K562 (cell line): Measurements from ENCODE around the gene ZDHHC14. TPM values are rescaled to one million over a fixed set of nuclear protein-coding genes. Genes with fewer than 3 reads are reported as not detected.

Experiments used
- DDX20 ChIP-seq: fragments of 450-650 bp; IDR thresholded peaks from 2 replicates; pipeline ENCODE4 v1.6.1; 2016; ENCODE audit warnings: missing genetic modification characterization, low read depth, mild to moderate bottlenecking, missing compliant biosample characterization, moderate library complexity
- HMG20B ChIP-seq: fragments of 250-450 bp; sonication (Bioruptor Pico); IDR thresholded peaks from 2 replicates; pipeline ENCODE4 v1.5.0; 2021; ENCODE audit warnings: mild to moderate bottlenecking
- MXI1 ChIP-seq: IDR thresholded peaks from 2 replicates; pipeline ENCODE4 v1.6.1; 2011; ENCODE audit warnings: low read depth, mild to moderate bottlenecking, improper control_type of control experiment, low read length
- NCOA6 ChIP-seq: fragments of 450-650 bp; IDR thresholded peaks from 2 replicates; pipeline ENCODE4 v1.6.1; 2017; ENCODE audit warnings: mild to moderate bottlenecking
- SAFB2 ChIP-seq: fragments of 200-400 bp; formaldehyde crosslinking; IDR thresholded peaks from 2 replicates; pipeline ENCODE4 v1.6.1; 2018; ENCODE audit warnings: borderline replicate concordance, low read length, low read depth, moderate library complexity; ENCODE audit not compliant: severe bottlenecking
- TEAD1 ChIP-seq, 2 experiments: fragments of 450-650 bp in 1 of 2; sonication (generic) in 1 of 2; formaldehyde crosslinking; IDR thresholded peaks; 2 replicates each; pipeline versions ENCODE4 v1.4.0 to v1.8.0; 2020 to 2022; ENCODE audit warnings: mild to moderate bottlenecking in 2 of 2, missing genetic modification reagents in 1 of 2
- ZFPM2 ChIP-seq: fragments of 250-450 bp; sonication (Bioruptor Pico); IDR thresholded peaks from 2 replicates; pipeline ENCODE4 v1.5.1; 2022; ENCODE audit warnings: mild to moderate bottlenecking
- ZNF24 ChIP-seq: fragments of 450-650 bp; IDR thresholded peaks from 2 replicates; pipeline ENCODE4 v1.6.1; 2016
- ZNF696 ChIP-seq: fragments of 250-450 bp; sonication (Bioruptor Pico); conservative IDR thresholded peaks from 2 replicates; pipeline ENCODE4 v1.4.0; 2020; ENCODE audit warnings: mild to moderate bottlenecking, moderate library complexity
- polyA plus RNA-seq, 8 experiments: library from polyadenylated mRNA; depleted of rRNA in 4 of 8; stranded (reverse) in 5 of 8; unstranded in 3 of 8; fragments of >200 nt; fragmentation: Nextera tagmentation in 2 of 8; fragmentation: Illumina TruSeq in 1 of 8; extraction: Ambion mirVana in 2 of 8; extraction: Trizol in 1 of 8; gene quantifications; 2 replicates each; pipeline versions ENCODE4 v1.2.1 to v1.2.3, GENCODE V29; 2011 to 2014; ENCODE audit warnings: inconsistent platforms in 1 of 8, missing spikeins in 1 of 8
- total RNA-seq, 7 experiments: library from RNA; depleted of rRNA in 6 of 7; stranded (reverse); fragments of >200 nt in 6 of 7; fragmentation: Illumina TruSeq in 2 of 7; extraction: Trizol in 2 of 7; gene quantifications; 2 replicates each; pipeline versions ENCODE4 v1.2.1 to v1.2.3, GENCODE V29; 2011 to 2021; ENCODE audit warnings: low replicate concordance in 1 of 7
- TF ChIP-seq, protein P1 (sequence below), 2 experiments: fragments of 450-650 bp in 1 of 2; sonication (generic) in 1 of 2; formaldehyde crosslinking in 1 of 2; IDR thresholded peaks; 2 replicates each; pipeline versions ENCODE4 v1.7.1 to v1.9.0; 2016 to 2022; ENCODE audit warnings: inconsistent platforms in 1 of 2, mild to moderate bottlenecking in 1 of 2, missing genetic modification reagents in 1 of 2
- TF ChIP-seq, protein P2 (sequence below): fragments of 450-650 bp; IDR thresholded peaks from 2 replicates; pipeline ENCODE4 v1.6.1; 2016

The ZDHHC14 gene
- total and polyA plus RNA-seq, 9 of the 15 experiments (the other 6 are each of a cell fraction or from before 2014, with no cell fraction given), result 0.92 to 23.1 (median 13.8) TPM

DNA sequence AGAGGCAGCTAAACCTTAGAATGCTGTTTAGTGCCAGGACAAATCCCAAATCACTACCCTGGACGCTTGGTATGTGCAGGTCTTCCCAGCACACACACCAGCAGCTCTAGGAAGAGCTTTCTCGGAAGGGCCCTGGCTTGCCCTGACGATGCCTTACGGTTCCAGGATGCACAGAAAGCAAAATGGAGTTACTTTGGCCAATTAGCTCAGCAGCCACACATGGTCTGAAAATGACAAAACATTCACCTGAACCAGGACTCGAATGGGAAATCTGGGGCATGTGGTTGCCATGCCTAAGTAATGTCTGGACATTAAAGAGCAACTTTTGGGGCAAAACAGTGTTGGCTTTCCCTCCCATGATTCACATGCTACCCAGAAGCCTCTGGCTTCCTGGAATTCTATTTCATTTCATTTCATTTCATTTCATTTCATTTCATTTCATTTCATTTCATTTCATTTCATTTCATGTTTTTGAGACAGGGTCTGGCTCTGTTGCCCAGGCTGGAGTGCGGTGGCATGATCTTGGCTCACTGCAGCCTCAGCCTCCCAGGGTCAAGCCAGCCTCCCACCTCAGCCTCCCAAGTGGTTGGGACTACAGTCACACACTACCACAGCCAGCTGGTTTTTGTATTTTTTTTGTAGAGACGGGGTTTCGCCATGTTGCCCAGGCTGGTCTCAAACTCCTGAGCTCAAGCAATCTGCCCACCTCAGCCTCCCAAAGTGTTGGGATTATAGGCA, 153.3 kb downstream of the ZDHHC14 start (continued):
- TF ChIP-seq, protein P1, sequence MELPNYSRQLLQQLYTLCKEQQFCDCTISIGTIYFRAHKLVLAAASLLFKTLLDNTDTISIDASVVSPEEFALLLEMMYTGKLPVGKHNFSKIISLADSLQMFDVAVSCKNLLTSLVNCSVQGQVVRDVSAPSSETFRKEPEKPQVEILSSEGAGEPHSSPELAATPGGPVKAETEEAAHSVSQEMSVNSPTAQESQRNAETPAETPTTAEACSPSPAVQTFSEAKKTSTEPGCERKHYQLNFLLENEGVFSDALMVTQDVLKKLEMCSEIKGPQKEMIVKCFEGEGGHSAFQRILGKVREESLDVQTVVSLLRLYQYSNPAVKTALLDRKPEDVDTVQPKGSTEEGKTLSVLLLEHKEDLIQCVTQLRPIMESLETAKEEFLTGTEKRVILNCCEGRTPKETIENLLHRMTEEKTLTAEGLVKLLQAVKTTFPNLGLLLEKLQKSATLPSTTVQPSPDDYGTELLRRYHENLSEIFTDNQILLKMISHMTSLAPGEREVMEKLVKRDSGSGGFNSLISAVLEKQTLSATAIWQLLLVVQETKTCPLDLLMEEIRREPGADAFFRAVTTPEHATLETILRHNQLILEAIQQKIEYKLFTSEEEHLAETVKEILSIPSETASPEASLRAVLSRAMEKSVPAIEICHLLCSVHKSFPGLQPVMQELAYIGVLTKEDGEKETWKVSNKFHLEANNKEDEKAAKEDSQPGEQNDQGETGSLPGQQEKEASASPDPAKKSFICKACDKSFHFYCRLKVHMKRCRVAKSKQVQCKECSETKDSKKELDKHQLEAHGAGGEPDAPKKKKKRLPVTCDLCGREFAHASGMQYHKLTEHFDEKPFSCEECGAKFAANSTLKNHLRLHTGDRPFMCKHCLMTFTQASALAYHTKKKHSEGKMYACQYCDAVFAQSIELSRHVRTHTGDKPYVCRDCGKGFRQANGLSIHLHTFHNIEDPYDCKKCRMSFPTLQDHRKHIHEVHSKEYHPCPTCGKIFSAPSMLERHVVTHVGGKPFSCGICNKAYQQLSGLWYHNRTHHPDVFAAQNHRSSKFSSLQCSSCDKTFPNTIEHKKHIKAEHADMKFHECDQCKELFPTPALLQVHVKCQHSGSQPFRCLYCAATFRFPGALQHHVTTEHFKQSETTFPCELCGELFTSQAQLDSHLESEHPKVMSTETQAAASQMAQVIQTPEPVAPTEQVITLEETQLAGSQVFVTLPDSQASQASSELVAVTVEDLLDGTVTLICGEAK (IDR thresholded peaks at IDR 0.05), result no peak
- TF ChIP-seq, protein P1 (CRISPR knock-in tag; IDR thresholded peaks at IDR 0.05), result no peak
- peak in 1 of 2 experiments; percentile 60; a peak in 1 of 4 replicates for TF ChIP-seq TEAD1 (CRISPR knock-in tag; IDR thresholded peaks at IDR 0.05)
- TF ChIP-seq ZFPM2 (CRISPR knock-in tag), result no peak
- TF ChIP-seq SAFB2, result no peak
- TF ChIP-seq NCOA6, result no peak
- TF ChIP-seq, protein P2, sequence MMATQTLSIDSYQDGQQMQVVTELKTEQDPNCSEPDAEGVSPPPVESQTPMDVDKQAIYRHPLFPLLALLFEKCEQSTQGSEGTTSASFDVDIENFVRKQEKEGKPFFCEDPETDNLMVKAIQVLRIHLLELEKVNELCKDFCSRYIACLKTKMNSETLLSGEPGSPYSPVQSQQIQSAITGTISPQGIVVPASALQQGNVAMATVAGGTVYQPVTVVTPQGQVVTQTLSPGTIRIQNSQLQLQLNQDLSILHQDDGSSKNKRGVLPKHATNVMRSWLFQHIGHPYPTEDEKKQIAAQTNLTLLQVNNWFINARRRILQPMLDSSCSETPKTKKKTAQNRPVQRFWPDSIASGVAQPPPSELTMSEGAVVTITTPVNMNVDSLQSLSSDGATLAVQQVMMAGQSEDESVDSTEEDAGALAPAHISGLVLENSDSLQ, result no peak
- TF ChIP-seq ZNF24, result no peak
- peak; percentile 86; the same call in 1 of the 2 replicates for TF ChIP-seq DDX20 (tag)
- no peak for TF ChIP-seq HMG20B (CRISPR knock-in tag)
- no peak for TF ChIP-seq ZNF696 (CRISPR knock-in tag)
- TF ChIP-seq MXI1, result no peak
